ENCODE measurements around the gene DSE. TPM values are rescaled to one million over a fixed set of nuclear protein-coding genes. Genes with fewer than 3 reads are reported as not detected.

Gene DSE
- total RNA-seq, 3 donors from 2014 or later (not counting 1 experiment from before 2014, with no cell fraction given), result 7.4 to 9.6 (median 7.6) TPM

DNA sequence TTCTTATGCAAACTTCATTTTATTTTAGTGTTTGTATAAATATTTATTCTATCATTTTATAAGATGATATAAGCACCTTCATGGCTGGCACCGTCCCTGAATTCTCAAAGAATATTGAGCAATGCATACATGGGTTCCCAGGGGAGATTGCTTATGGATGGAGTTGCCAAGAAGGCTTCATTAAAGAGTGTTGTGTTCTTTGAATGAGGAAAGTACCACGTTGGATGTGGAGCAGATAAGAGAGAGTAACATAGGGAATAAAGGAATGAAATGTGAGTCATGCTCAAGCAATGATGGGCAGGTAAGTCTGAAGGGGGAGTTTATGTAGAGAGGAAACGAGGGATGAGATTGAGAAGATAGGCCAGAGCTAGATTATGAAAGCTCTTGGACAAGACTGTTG lies 10.3 kb downstream of the DSE start:
- Histone ChIP-seq H3K36me3 (ENCODE audit: control insufficient read depth, insufficient read depth, low read length) (no peaks in the 10 kb centered on the region), H3K9me3 (ENCODE audit: control insufficient read depth, insufficient read depth, low read length) (no peaks in the 10 kb centered on the region), H3K4me3 (ENCODE audit: low read length) (no peak overlapping the region), H3K4me1 (ENCODE audit: control insufficient read depth, insufficient read depth, low read length) (no peaks in the 10 kb centered on the region), H3K27me3 (ENCODE audit: control insufficient read depth, insufficient read depth, low read length) (no peaks in the 10 kb centered on the region), H3K27ac (ENCODE audit: low read length) (no peak overlapping the region)
- H3K4me1 Mint-ChIP-seq, result no peaks in the 10 kb centered on the region
- no peaks in the 10 kb centered on the region for H3K9me3 Mint-ChIP-seq
- DNase-seq, result no peak
- TF ChIP-seq, protein P1, sequence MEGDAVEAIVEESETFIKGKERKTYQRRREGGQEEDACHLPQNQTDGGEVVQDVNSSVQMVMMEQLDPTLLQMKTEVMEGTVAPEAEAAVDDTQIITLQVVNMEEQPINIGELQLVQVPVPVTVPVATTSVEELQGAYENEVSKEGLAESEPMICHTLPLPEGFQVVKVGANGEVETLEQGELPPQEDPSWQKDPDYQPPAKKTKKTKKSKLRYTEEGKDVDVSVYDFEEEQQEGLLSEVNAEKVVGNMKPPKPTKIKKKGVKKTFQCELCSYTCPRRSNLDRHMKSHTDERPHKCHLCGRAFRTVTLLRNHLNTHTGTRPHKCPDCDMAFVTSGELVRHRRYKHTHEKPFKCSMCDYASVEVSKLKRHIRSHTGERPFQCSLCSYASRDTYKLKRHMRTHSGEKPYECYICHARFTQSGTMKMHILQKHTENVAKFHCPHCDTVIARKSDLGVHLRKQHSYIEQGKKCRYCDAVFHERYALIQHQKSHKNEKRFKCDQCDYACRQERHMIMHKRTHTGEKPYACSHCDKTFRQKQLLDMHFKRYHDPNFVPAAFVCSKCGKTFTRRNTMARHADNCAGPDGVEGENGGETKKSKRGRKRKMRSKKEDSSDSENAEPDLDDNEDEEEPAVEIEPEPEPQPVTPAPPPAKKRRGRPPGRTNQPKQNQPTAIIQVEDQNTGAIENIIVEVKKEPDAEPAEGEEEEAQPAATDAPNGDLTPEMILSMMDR (IDR thresholded peaks at IDR 0.05), result no peak
- no peak for ATAC-seq
- H3K27me3 Mint-ChIP-seq (ENCODE audit: low read depth in 2 of 2), result peaks cover 22 to 24% of the 10 kb centered on the region in 2 donors
- no peaks in the 10 kb centered on the region for H3K36me3 Mint-ChIP-seq
- intact Hi-C loops (cut with micrococcal nuclease), result no loop called here
- no peak overlapping the region for H3K27ac Mint-ChIP-seq
- no peak overlapping the region for H3K4me3 Mint-ChIP-seq
- WGBS (ENCODE audit: insufficient coverage), result 87% methylated on average over 3 of the region's 3 CpGs

DNA sequence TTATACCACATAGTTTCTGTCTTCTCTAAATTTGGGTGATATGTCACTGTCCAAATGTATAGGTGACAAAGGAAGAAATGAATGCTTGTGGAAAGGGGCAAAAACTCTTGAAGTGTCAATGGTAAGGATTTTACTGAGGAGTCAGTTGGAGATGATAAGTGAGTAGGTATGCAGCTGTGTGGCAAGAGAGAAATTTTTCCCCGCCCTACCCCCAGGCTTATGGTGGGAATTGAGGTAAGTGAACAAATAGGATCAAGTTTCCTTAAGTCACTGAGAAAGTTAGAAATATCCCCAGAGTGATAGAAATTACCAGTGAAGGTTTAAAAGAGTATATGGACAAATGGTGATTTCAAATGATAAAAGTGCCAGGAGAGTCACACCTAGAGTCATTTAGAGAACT lies 11.8 kb downstream of the DSE start:
- no peak overlapping the region for H3K4me3 ChIP-seq (ENCODE audit: low read length)
- no peaks in the 10 kb centered on the region for H3K4me1 Mint-ChIP-seq
- H3K27ac Mint-ChIP-seq, result no peak overlapping the region
- no peak overlapping the region for H3K4me3 Mint-ChIP-seq
- H3K36me3 Mint-ChIP-seq, result no peaks in the 10 kb centered on the region
- no peaks in the 10 kb centered on the region for H3K36me3 ChIP-seq (ENCODE audit: control insufficient read depth, insufficient read depth, low read length)
- H3K27me3 ChIP-seq (ENCODE audit: control insufficient read depth, insufficient read depth, low read length), result no peaks in the 10 kb centered on the region
- ATAC-seq (no peak), DNase-seq (no peak)
- TF ChIP-seq, protein P1 (IDR thresholded peaks at IDR 0.05), result no peak
- 91% methylated on average over 1 of the region's 1 CpG for WGBS (ENCODE audit: insufficient coverage)
- H3K9me3 Mint-ChIP-seq, result no peaks in the 10 kb centered on the region
- no peaks in the 10 kb centered on the region for H3K4me1 ChIP-seq (ENCODE audit: control insufficient read depth, insufficient read depth, low read length)
- peaks cover 15 to 16% of the 10 kb centered on the region in 2 donors for H3K27me3 Mint-ChIP-seq (ENCODE audit: low read depth in 2 of 2)
- no peaks in the 10 kb centered on the region for H3K9me3 ChIP-seq (ENCODE audit: control insufficient read depth, insufficient read depth, low read length)
- intact Hi-C loops (cut with micrococcal nuclease), result no loop called here
- no peak overlapping the region for H3K27ac ChIP-seq (ENCODE audit: low read length)

DNA sequence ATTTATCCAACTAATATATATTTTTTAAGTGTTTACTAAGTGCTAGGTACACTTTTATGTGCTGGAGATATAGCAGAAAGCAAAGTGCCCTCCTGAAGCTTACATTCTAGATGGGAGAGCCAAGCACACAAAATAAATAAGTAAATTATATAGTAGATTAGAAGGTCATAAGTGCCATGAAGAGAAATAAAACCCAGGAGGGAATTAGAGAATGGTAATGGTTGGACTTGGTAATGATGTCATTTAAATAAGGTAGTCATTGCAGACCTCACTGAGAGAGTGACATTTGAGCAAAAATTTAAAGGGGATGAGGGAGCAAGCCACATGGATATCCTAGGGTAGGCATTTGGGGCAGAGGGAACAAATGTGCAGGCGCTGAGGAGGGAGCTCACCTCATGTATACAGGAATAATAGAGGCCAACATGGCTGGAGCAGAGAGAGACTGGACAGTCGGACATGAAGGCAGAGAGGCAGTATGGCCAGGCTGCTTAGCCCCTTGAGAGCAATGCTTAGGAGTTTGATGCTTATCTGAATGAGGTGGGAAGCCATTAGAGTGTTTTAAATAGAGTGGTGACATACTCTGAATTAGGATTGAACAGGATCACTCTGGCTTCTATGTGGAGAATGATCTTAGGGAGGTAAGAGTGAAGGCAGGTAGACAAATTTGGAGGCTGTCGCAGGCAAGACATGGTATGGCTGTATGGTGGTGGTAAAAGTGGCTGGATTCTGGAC lies 14.1 kb downstream of the DSE start:
- no peaks in the 10 kb centered on the region for H3K27me3 ChIP-seq (ENCODE audit: control insufficient read depth, insufficient read depth, low read length)
- H3K4me1 ChIP-seq (ENCODE audit: control insufficient read depth, insufficient read depth, low read length), result peaks cover under 1% of the 10 kb centered on the region
- Mint-ChIP-seq H3K4me3 (no peak overlapping the region), H3K4me1 (peaks cover 7 to 9% of the 10 kb centered on the region in 2 donors), H3K27ac (no peak overlapping the region), H3K27me3 (ENCODE audit: low read depth in 2 of 2) (peaks cover 14 to 16% of the 10 kb centered on the region in 2 donors), H3K9me3 (no peaks in the 10 kb centered on the region), H3K36me3 (no peaks in the 10 kb centered on the region)
- no peak overlapping the region for H3K27ac ChIP-seq (ENCODE audit: low read length)
- TF ChIP-seq, protein P1 (IDR thresholded peaks at IDR 0.05), result no peak
- H3K9me3 ChIP-seq (ENCODE audit: control insufficient read depth, insufficient read depth, low read length), result no peaks in the 10 kb centered on the region
- ATAC-seq, result no peak
- intact Hi-C loops (cut with micrococcal nuclease), result no loop called here
- WGBS (ENCODE audit: insufficient coverage), result 95% methylated on average over 3 of the region's 3 CpGs
- DNase-seq, result no peak
- no peaks in the 10 kb centered on the region for H3K36me3 ChIP-seq (ENCODE audit: control insufficient read depth, insufficient read depth, low read length)
- no peak overlapping the region for H3K4me3 ChIP-seq (ENCODE audit: low read length)

DNA sequence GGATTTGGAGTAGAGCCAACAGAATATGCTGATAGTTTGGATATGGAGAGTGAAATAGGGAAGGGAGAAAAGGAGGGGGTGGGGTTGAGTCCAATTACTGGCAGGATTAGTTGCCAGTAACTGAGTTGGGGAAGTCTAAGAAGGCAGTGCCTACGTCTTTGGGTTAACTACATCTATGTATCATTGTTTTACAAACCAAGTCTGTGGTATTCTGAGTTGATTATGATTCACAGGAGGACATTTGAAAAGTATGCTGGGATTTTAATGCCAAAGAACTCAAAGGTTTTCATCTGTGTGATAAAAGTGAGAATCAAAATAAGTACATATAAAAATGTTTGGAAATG lies 14.7 kb downstream of the DSE start:
- Mint-ChIP-seq H3K4me1 (peaks cover 7 to 9% of the 10 kb centered on the region in 2 donors), H3K27me3 (ENCODE audit: low read depth in 2 of 2) (peaks cover 9 to 11% of the 10 kb centered on the region in 2 donors), H3K27ac (no peak overlapping the region), H3K36me3 (no peaks in the 10 kb centered on the region), H3K4me3 (no peak overlapping the region), H3K9me3 (no peaks in the 10 kb centered on the region)
- DNase-seq, result no peak
- no peaks in the 10 kb centered on the region for H3K9me3 ChIP-seq (ENCODE audit: control insufficient read depth, insufficient read depth, low read length)
- TF ChIP-seq, protein P1 (IDR thresholded peaks at IDR 0.05), result no peak
- H3K27me3 ChIP-seq (ENCODE audit: control insufficient read depth, insufficient read depth, low read length), result no peaks in the 10 kb centered on the region
- WGBS (ENCODE audit: insufficient coverage), result 89% methylated on average over 1 of the region's 1 CpG
- intact Hi-C loops (cut with micrococcal nuclease), result no loop called here
- no peak for ATAC-seq
- H3K4me3 ChIP-seq (ENCODE audit: low read length), result no peak overlapping the region
- no peak overlapping the region for H3K27ac ChIP-seq (ENCODE audit: low read length)
- H3K36me3 ChIP-seq (ENCODE audit: control insufficient read depth, insufficient read depth, low read length), result no peaks in the 10 kb centered on the region
- H3K4me1 ChIP-seq (ENCODE audit: control insufficient read depth, insufficient read depth, low read length), result peaks cover 4% of the 10 kb centered on the region
